AG04450 (cell line): ENCODE data around the gene MAVS. TPM values are rescaled to one million over a fixed set of nuclear protein-coding genes. Genes with fewer than 3 reads are reported as not detected.

Source experiments
- CTCF ChIA-PET: fragments of 300-600, 350-600 bp; formaldehyde crosslinking; extraction: SDS; loops from one replicate; lab custom pipeline; 2022; ENCODE audit warnings: antibody characterized with exemption, inconsistent platforms; lab: Charles Lee
- POLR2A ChIA-PET: fragments of 350-600 bp; formaldehyde crosslinking; extraction: SDS; loops from one replicate; lab custom pipeline; 2021; ENCODE audit warnings: antibody characterized with exemption, inconsistent platforms; lab: Yijun Ruan, JAX
- DNase-seq: peaks from one replicate; pipeline ENCODE4 v3.0.0-alpha.2; 2011; ENCODE audit warnings: low read depth, low spot score
- H3K27ac ChIP-seq: one replicate; pipeline ENCODE4 v1.5.1; 2012; ENCODE audit warnings: low read depth, low read length, control low read depth
- H3K27me3 ChIP-seq: one replicate; pipeline ENCODE4 v1.6.0; 2012; ENCODE audit warnings: low read length; ENCODE audit not compliant: control insufficient read depth, insufficient read depth
- H3K4me3 ChIP-seq: 2 replicates; pipeline ENCODE4 v1.5.1; 2011; ENCODE audit warnings: mild to moderate bottlenecking, low read depth, low read length, control low read depth
- H3K9me3 ChIP-seq: 2 replicates; pipeline ENCODE4 v1.5.1; 2012; ENCODE audit warnings: low read length; ENCODE audit not compliant: control insufficient read depth, insufficient read depth
- CTCF ChIP-seq: IDR thresholded peaks from 2 replicates; pipeline ENCODE4 v1.5.1; 2011; ENCODE audit warnings: low read depth, low read length, control low read depth, inconsistent platforms
- polyA plus RNA-seq: library from polyadenylated mRNA; depleted of rRNA; stranded (reverse); fragments of >200 nt; gene quantifications from 2 replicates; pipeline ENCODE4 v1.2.3, GENCODE V29; 2011

The MAVS gene
- polyA plus RNA-seq, 1 experiment: 16.4 TPM

- ChIA-PET POLR2A (interaction anchor here (0.5 to 2.2 kb wide), 10 partner anchors 7 to 266 kb away, joined by 3 to 19 read pairs (median 4); partner anchors contain the start of genes ADISSP, CDC25B and CENPB), CTCF (interaction anchor here (0.5 to 5.6 kb wide), 17 partner anchors 10 to 247 kb away, joined by 3 to 87 read pairs (median 7); partner anchors contain the start of genes ADISSP, CDC25B, CENPB and SPEF1)
- Histone ChIP-seq H3K27ac (peak overlapping the region; percentile 40), H3K27me3 (no peaks in the 10 kb centered on the region), H3K4me3 (peak overlapping the region; percentile 89), H3K9me3 (no peaks in the 10 kb centered on the region; the same call in 1 of the 2 replicates)
- no peak for TF ChIP-seq CTCF
- DNase-seq: no peak
These were observed 27.1 kb upstream of the MAVS start for GRCh38 chr20:3819411-3820047.

GRCh38 chr20:3820048-3820900 lies 26.4 kb upstream of the MAVS start, which contains the start of gene AP5S1:
AP5S1 (plus strand) TSS chr20:3820547; CDS start chr20:3822118, 1,571 bp downstream.
- Histone ChIP-seq H3K9me3 (no peaks in the 10 kb centered on the region; the same call in 1 of the 2 replicates), H3K27ac (peak within 1 kb of the TSS; percentile 97), H3K4me3 (peak within 1 kb of the TSS; percentile 89), H3K27me3 (no peaks in the 10 kb centered on the region)
- no peak for DNase-seq
- ChIA-PET CTCF (interaction anchor here (0.6 to 5.6 kb wide), 17 partner anchors 9 to 110 kb away, joined by 3 to 87 read pairs (median 3); partner anchors contain the start of genes CDC25B, CENPB and SPEF1), POLR2A (interaction anchor here (0.5 to 2.2 kb wide), 11 partner anchors 8 to 266 kb away, joined by 3 to 19 read pairs (median 4); partner anchors contain the start of genes ADISSP, CDC25B and CENPB)
- peak; percentile 78 for TF ChIP-seq CTCF

- CTCF ChIA-PET: interaction anchor here (0.6 to 5.6 kb wide), 17 partner anchors 9 to 264 kb away, joined by 3 to 87 read pairs (median 3); partner anchors contain the start of genes CDC25B and CENPB
These were observed 25.5 kb upstream of the MAVS start for GRCh38 chr20:3820901-3821727.

More at GRCh38 chr20:3820901-3821727, 25.5 kb upstream of the MAVS start:
- Histone ChIP-seq H3K9me3 (no peaks in the 10 kb centered on the region; the same call in 1 of the 2 replicates), H3K27ac (peak overlapping the region; percentile 97), H3K27me3 (no peaks in the 10 kb centered on the region), H3K4me3 (peak overlapping the region; percentile 89)
- DNase-seq: no peak
- no peak for TF ChIP-seq CTCF
- POLR2A ChIA-PET: interaction anchor here (0.5 to 2.2 kb wide), 8 partner anchors 9 to 54 kb away, joined by 3 to 19 read pairs (median 6); partner anchors contain the start of genes ADISSP, CDC25B and CENPB
